NCI-H2196 treated with DMSO at 0.1 percent for 48 hours (cell line): ENCODE results near the gene ACP3.
"Not testable (repeated sequence)": the region's sequence is repeated elsewhere in the genome, so short reads cannot be mapped to it uniquely, and the experiment has no call there.

Source experiments
- DNase-seq: peaks from one replicate; lab custom pipeline; 2025; ENCODE audit not compliant: unreplicated experiment; lab: John Stamatoyannopoulos, UW

The ACP3 gene

GRCh38 chr3:132356568-132356967 lies 39.4 kb downstream of the ACP3 start:
- DNase-seq, result no peak

DNA sequence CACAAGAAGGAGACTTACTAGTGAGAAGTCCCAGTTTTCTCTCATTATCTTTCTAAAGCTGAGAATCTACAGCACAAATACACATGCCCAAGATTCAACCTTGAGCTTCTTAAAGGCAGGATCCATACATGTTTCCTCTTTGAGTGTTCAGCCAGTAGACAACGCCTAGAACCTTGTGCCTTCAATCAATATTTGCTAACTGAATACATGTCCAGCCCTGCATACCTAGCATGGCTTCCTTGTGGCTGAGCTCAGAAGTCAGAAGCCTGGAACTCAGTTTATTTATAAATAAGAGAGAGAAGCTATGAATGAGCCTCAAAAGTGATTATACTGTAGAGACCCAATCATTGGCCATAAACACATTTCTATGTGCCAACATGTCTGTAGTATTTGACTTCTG lies 43.5 kb downstream of the ACP3 start:
- no peak for DNase-seq

DNA sequence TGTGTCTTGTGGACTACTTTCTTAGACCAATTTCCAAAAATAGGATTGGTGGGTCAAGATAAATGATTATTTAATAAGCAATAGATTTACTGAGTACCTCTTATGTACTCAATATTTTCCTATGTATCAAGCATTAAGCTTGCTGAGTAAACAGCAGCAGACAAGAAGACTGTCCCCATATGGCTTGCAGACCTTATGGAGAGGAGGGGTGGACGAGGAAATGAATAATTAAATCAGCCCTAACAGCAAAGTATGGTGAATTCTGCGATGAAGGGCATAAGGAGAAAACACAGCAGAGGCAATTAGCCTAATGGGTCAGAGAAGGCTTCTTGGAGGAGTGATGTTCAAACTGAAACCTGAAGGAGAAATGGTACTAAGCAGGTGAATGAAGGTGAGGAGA lies 45.1 kb downstream of the ACP3 start:
- no peak for DNase-seq

DNA sequence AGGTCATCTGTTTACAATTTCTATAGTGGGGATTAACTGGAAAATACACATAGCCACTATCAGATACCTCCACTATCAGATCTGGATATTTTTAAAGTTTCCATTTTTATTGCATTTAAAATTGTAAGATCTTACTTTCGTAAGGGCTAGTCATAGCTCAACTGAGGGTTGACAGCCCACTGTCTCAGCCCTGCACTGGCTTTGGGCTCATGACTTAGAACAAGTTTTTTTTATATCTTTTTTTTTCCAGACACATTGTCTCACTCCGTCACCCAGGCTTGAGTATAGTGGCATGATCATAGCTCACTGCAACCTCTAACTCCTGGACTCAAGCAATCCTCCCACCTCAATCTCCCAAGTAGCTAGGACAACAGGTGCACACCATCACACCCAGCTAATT lies 51.3 kb downstream of the ACP3 start:
- DNase-seq, result no peak

- DNase-seq, result no peak
These were observed 51.8 kb downstream of the ACP3 start for GRCh38 chr3:132368962-132369361.

- not testable (repeated sequence) for DNase-seq
These were observed 59.7 kb downstream of the ACP3 start for GRCh38 chr3:132376945-132377354.

- DNase-seq, result no peak
These were observed 61.0 kb downstream of the ACP3 start for GRCh38 chr3:132378048-132378762.

- peak; percentile 30 for DNase-seq
These were observed 61.6 kb downstream of the ACP3 start for GRCh38 chr3:132378846-132379245.

GRCh38 chr3:132380920-132381319 lies 63.7 kb downstream of the ACP3 start:
- DNase-seq, result no peak

GRCh38 chr3:132381348-132381944 lies 64.2 kb downstream of the ACP3 start:
- no peak for DNase-seq

GRCh38 chr3:132382267-132382666 lies 65.1 kb downstream of the ACP3 start:
- no peak for DNase-seq

DNA sequence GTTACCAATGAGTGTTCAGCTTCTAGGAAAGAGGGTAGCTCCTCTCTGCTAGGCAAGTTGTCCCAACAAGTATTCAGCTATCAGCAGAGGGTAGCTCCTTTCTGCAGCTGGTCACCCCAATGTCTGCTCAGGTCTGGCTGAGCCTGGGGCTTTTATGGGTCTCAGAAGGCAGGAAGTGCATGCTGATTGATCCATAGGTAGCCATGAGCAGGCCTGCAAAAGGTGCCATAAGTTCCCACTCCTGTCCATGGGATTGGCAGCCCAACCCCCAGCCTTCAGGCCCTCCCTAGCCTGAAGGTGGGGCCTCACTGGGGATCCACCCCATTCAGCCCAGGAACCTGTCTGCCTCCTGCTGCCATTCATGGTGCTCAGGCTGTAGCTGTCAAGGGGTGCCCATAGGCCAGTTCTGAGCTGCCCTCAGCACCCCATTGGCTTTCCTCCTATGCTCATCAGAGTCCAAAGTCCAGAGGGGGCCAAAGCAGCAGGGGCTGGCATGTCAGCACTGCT lies 65.5 kb downstream of the ACP3 start:
- DNase-seq, result no peak

GRCh38 chr3:132386259-132386658 lies 69.1 kb downstream of the ACP3 start:
- DNase-seq, result no peak

DNA sequence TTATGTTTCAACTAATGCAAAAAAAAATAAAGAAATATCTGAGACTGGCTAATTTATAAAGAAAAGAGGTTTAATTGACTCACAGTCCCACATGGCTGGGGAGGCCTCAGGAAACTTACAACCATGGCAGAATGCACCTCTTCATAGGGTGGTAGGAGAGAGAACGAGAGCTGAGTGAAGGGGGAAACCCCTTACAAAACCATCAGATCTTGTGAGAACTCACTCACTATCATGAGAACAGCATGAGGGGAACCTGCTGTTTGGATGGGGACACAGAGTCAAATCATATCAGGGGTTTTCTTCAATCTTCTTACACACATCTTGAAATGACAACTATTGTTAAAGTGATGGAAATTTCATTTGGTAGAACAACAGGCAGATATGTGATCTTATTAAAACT lies 75.5 kb downstream of the ACP3 start:
- not testable (repeated sequence) for DNase-seq

- no peak for DNase-seq
These were observed 77.1 kb downstream of the ACP3 start for GRCh38 chr3:132394320-132394719.

DNA sequence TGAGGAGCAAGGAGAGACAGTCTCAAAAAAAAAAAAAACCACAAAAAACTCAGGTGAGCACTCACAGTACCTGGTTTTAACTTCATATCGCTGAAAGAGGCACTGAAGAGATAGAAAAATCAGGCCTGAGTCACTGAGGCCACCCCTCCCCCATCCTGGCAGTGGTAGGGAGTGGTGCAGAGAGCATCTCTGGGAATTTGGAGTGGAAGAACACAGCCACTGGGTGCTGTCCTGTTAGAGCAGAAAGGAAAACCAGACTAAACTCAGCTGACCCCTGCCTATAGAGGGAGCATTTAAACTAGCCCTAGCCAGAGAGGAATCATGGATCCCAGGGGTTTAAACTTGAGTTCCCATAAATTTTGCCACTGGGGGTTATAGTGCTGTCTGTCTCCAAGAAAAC lies 77.9 kb downstream of the ACP3 start:
- no peak for DNase-seq

DNA sequence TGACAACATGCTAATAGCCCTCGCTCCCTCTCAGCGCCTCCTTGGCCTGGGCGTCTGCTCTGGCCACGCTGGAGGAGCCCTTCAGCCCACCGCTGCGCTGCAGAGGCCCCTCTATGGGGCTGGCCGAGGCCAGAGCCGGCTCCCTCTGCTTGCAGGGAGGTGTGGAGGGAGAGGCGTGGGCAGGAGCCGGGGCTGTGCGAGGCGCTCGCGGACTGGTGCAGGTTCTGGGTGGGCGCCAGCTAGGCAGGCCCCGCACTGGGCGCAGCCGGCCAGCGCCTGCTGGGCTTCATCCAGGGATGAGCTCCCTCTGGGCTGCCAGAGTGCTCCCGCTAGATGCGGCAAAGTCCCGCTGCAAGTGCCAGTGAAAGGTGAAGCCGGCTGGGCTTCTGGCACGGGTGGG lies 79.0 kb downstream of the ACP3 start:
- DNase-seq, result no peak

GRCh38 chr3:132396776-132397175 lies 79.6 kb downstream of the ACP3 start:
- DNase-seq, result not testable (repeated sequence)

- DNase-seq, result peak; percentile 65
These were observed 82.1 kb downstream of the ACP3 start for GRCh38 chr3:132399054-132399929.

DNA sequence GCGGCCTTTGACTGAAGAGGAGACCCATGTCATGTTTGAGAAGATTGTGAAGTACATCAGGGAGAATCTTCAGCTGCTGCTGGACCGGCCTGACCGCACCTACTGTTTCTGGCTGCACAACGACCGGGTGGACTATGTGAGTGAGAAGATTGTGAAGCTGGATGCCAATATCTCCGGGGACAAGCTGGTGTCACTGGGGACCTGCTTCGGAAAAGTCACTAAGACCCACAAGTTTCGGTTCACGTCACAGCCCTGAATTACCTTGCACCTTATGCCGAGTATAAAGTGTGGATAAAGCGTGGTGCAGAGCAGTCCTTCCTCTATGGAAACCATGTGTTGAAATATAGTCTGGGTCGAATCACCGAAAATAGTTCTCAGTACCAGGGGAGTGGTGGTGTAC lies 84.0 kb downstream of the ACP3 start:
- DNase-seq, result no peak

GRCh38 chr3:132404276-132404675 lies 87.1 kb downstream of the ACP3 start:
- DNase-seq, result no peak

DNA sequence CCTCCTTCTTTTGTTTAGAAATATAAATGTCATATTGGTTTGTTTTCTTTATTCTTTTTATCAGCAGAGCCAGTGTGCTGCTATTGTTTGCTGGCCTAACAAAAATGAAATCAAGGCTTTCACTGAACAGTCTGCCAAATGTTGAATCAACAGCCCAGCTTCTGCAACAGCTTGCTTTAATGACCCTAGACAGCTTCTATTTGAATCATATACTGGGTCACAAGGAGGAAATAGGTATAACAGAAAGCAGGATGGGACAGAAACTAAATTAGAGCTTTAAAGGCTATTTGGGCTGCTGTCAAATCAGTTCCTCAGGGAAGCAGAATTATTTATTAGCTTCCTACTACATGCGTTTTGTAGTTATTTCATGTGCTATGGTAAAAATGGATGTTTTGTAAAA lies 88.0 kb downstream of the ACP3 start:
- peak; percentile 16 for DNase-seq
